Duodenal mucosa (tissue), 2 donors: ENCODE results near the gene CREG2.

Experiments
- H3K27ac ChIP-seq: one replicate; pipeline ENCODE4 v1.7.0; 2013; ENCODE audit warnings: low read depth, low read length
- H3K27me3 ChIP-seq, 2 donors: one replicate each; pipeline ENCODE4 v1.7.0; 2013; ENCODE audit warnings: low read length in 2 of 2, control low read depth in 1 of 2; ENCODE audit not compliant: insufficient read depth in 2 of 2, control insufficient read depth in 1 of 2
- H3K36me3 ChIP-seq, 2 donors: one replicate each; pipeline ENCODE4 v1.7.0; 2013; ENCODE audit warnings: low read length in 2 of 2, control low read depth in 1 of 2; ENCODE audit not compliant: insufficient read depth in 2 of 2, control insufficient read depth in 1 of 2
- H3K4me1 ChIP-seq, 2 donors: one replicate each; pipeline ENCODE4 v1.7.0; 2013; ENCODE audit warnings: low read length in 2 of 2, control low read depth in 1 of 2; ENCODE audit not compliant: insufficient read depth in 2 of 2, control insufficient read depth in 1 of 2
- H3K4me3 ChIP-seq, 2 donors: one replicate each; pipeline ENCODE4 v1.7.0; 2013; ENCODE audit warnings: low read length in 2 of 2, low read depth in 1 of 2
- H3K9ac ChIP-seq, 2 donors: one replicate each; pipeline ENCODE4 v1.7.0; 2013; ENCODE audit warnings: low read length in 2 of 2, low read depth in 1 of 2
- H3K9me3 ChIP-seq, 2 donors: one replicate each; pipeline ENCODE4 v1.7.0; 2013; ENCODE audit warnings: low read length in 2 of 2, control low read depth in 1 of 2; ENCODE audit not compliant: control insufficient read depth in 1 of 2

Gene CREG2

DNA sequence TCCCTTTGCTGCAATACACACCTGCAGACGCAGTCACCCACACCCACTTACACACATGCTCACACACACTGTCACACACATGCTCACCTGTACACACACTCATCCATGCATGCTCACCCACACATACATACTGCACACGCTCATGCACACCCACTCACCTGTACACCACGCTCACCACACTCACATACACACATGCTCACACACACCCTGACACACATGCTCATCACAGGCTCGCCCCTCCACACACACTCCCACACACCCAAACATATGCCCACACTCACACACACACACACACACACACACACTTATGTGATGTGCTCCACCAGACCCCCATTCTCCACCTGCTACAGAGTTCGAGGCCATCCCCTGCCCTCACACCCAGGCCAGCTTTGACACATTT is 22.8 kb upstream of the CREG2 start:
- Histone ChIP-seq H3K9me3 (no peaks in the 10 kb centered on the region), H3K27me3 (peaks cover 0 to 5% of the 10 kb centered on the region in 2 donors), H3K36me3 (no peaks in the 10 kb centered on the region), H3K4me3 (no peak overlapping the region), H3K9ac (no peak overlapping the region), H3K4me1 (no peaks in the 10 kb centered on the region), H3K27ac (no peak overlapping the region)

- Histone ChIP-seq H3K27ac (no peak overlapping the region), H3K9me3 (no peaks in the 10 kb centered on the region), H3K36me3 (no peaks in the 10 kb centered on the region), H3K9ac (no peak overlapping the region), H3K4me3 (no peak overlapping the region), H3K27me3 (peaks cover 0 to 5% of the 10 kb centered on the region in 2 donors), H3K4me1 (no peaks in the 10 kb centered on the region)
These were observed 22.4 kb upstream of the CREG2 start for GRCh38 chr2:101409699-101410098.

- no peak overlapping the region for H3K4me3 ChIP-seq
- H3K9ac ChIP-seq, result no peak overlapping the region
- no peaks in the 10 kb centered on the region for H3K9me3 ChIP-seq
- H3K27ac ChIP-seq, result no peak overlapping the region
- H3K36me3 ChIP-seq, result no peaks in the 10 kb centered on the region
- H3K27me3 ChIP-seq, result peaks cover 0 to 5% of the 10 kb centered on the region in 2 donors
- no peaks in the 10 kb centered on the region for H3K4me1 ChIP-seq
These were observed 21.6 kb upstream of the CREG2 start for GRCh38 chr2:101408925-101409324.

DNA sequence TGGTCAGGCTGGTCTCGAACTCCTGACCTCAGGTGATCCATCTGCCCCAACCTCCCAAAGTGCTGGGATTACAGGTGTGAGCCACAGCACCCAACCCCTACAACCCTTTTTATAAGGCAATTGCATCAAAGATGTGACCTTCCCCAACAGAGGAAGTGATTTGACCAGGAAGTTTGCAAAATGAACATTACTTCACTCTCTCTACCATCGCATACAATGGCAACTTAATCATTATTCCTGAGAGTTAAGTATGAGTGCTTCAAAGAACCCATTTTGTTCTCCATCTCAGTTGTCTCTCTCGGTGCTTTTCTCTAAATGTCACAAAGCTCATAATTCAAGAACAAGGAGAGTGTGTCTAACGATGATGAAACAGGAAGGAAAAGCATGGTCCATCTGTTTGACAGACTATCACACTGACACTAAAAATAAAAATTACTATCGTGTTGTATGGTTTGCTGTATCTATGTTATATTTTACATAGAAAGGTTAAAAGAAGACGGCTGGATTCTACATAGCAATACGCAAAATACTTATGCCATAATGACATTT is 18.1 kb upstream of the CREG2 start:
- Histone ChIP-seq H3K27ac (no peak overlapping the region), H3K36me3 (no peaks in the 10 kb centered on the region), H3K4me1 (no peaks in the 10 kb centered on the region), H3K9ac (no peak overlapping the region), H3K4me3 (no peak overlapping the region), H3K27me3 (peaks cover 0 to 6% of the 10 kb centered on the region in 2 donors), H3K9me3 (no peaks in the 10 kb centered on the region)

GRCh38 chr2:101403745-101404144 is 16.4 kb upstream of the CREG2 start:
- H3K9me3 ChIP-seq, result no peaks in the 10 kb centered on the region
- peaks cover 0 to 6% of the 10 kb centered on the region in 2 donors for H3K27me3 ChIP-seq
- H3K9ac ChIP-seq, result no peak overlapping the region
- H3K4me1 ChIP-seq, result peaks cover 6 to 9% of the 10 kb centered on the region in 2 donors
- no peak overlapping the region for H3K4me3 ChIP-seq
- H3K27ac ChIP-seq, result no peak overlapping the region
- H3K36me3 ChIP-seq, result no peaks in the 10 kb centered on the region

DNA sequence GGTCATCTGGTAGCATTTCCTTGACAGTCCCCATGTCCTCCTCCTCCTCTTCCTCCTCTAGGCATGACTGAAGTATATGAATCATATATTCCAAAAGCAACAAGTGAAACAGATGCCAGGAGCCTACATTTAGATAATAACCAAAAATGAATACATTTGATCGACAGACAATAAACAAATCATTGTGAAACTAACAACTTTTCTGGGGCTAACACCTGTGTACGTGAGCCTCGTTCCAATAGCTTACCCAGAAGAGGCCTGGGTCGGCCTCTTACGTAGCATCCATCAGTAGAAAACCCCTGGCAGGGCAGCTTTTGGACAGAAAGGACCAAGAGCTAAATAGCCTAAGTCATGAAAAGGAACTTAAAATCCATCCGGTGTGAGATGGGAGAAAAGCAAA is 15.3 kb upstream of the CREG2 start:
- Histone ChIP-seq H3K9me3 (no peaks in the 10 kb centered on the region), H3K36me3 (no peaks in the 10 kb centered on the region), H3K9ac (no peak overlapping the region), H3K27me3 (peaks cover 0 to 6% of the 10 kb centered on the region in 2 donors), H3K4me3 (no peak overlapping the region), H3K4me1 (peaks cover 6 to 9% of the 10 kb centered on the region in 2 donors), H3K27ac (no peak overlapping the region)

- Histone ChIP-seq H3K4me3 (no peak overlapping the region), H3K9me3 (no peaks in the 10 kb centered on the region)
These were observed 14.6 kb upstream of the CREG2 start for GRCh38 chr2:101401906-101402305.

GRCh38 chr2:101401326-101401665 is 14.0 kb upstream of the CREG2 start:
- Histone ChIP-seq H3K9me3 (no peaks in the 10 kb centered on the region), H3K27ac (no peak overlapping the region), H3K4me3 (no peak overlapping the region), H3K27me3 (peaks cover 0 to 6% of the 10 kb centered on the region in 2 donors), H3K4me1 (peaks cover 6 to 9% of the 10 kb centered on the region in 2 donors), H3K9ac (no peak overlapping the region), H3K36me3 (no peaks in the 10 kb centered on the region)

More at GRCh38 chr2:101401906-101402305, 14.6 kb upstream of the CREG2 start:
- no peaks in the 10 kb centered on the region for H3K36me3 ChIP-seq
- no peak overlapping the region for H3K27ac ChIP-seq
- H3K9ac ChIP-seq, result no peak overlapping the region
- H3K4me1 ChIP-seq, result peaks cover 6 to 9% of the 10 kb centered on the region in 2 donors
- H3K27me3 ChIP-seq, result peaks cover 0 to 6% of the 10 kb centered on the region in 2 donors

DNA sequence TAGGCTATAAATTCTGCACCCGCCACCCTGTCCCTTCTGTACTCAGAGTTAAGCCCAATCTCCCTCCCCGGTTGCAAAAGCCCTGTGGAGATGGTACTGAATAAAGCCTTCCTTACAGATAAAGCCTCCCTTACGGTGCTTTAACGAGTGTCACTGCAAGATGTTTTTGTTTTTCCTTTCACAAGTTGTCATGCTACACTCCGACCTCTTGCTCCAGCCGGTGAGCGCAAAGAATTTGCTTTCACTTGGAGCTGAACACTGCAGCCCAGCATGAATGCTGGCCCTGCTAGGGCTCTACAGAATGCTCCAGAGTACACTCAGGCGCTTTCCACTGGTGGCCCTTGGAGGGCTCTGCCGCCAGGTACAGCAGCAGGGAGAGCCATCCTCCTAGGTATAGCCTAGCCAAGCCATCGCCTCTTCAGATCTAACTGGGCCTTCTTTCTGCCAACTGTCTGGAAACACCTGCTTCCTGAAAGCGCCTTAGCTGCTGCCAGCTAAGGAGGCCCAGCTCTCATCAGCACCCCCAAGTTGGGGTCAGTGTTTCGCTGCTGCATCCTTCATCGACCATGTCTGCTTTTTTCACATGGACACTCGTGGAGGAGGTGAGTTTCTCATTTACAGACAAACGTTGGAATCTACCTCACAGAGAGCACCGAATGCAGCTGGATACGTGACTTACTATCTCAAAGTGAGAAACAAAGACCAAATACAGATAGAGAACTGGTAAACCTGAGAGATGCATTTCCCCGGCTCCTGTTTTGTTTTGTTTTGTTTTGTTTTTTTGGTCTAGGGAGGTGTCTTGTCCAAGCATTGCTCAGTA is 13.4 kb upstream of the CREG2 start:
- Histone ChIP-seq H3K27me3 (peaks cover 0 to 6% of the 10 kb centered on the region in 2 donors), H3K27ac (no peak overlapping the region), H3K4me1 (peaks cover 6 to 9% of the 10 kb centered on the region in 2 donors), H3K36me3 (no peaks in the 10 kb centered on the region), H3K4me3 (no peak overlapping the region), H3K9me3 (no peaks in the 10 kb centered on the region), H3K9ac (no peak overlapping the region)

DNA sequence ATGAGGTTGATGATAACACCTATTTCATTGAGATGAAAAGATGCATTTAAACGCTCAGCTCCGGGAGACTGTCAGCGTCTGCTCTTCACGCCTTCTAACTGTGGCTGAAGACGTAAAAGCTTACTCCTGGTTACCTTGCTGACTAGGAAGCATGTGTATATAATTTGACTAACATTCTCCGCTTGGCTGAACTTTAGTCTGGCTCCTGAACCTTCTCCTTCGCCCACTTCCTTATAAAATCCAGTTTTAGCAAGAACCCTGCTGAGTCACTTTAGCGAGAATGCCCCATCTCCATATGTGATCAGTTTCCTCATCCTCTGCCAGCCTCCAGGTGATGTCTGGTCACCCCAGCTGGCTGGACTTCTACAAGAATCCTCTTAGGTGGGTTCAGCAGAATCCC is 12.7 kb upstream of the CREG2 start:
- Histone ChIP-seq H3K9ac (no peak overlapping the region), H3K4me3 (no peak overlapping the region), H3K4me1 (peaks cover 6 to 9% of the 10 kb centered on the region in 2 donors), H3K27me3 (peaks cover 0 to 6% of the 10 kb centered on the region in 2 donors), H3K9me3 (no peaks in the 10 kb centered on the region), H3K27ac (no peak overlapping the region), H3K36me3 (no peaks in the 10 kb centered on the region)
